Liver (tissue), 9 donors: ENCODE measurements around the gene NTHL1. TPM values are rescaled to one million over a fixed set of nuclear protein-coding genes. Genes with fewer than 3 reads are reported as not detected.

Experiments
- DNase-seq: peaks from one replicate; pipeline ENCODE4 v3.0.0-alpha.2; 2017; ENCODE audit warnings: low spot score
- H3K27ac ChIP-seq, 2 donors: one replicate each; pipeline ENCODE4 v1.7.0; 2013; ENCODE audit warnings: inconsistent platforms in 2 of 2, low read length in 2 of 2, control low read depth in 1 of 2, low read depth in 1 of 2, mild to moderate bottlenecking in 1 of 2
- H3K27me3 ChIP-seq, 4 donors: one replicate each; pipeline versions ENCODE4 v1.6.1 to v1.7.0; 2013; ENCODE audit warnings: low read length in 3 of 4, inconsistent platforms in 1 of 4, mild to moderate bottlenecking in 1 of 4, moderate library complexity in 1 of 4; ENCODE audit not compliant: control insufficient read depth in 4 of 4, insufficient read depth in 4 of 4
- H3K36me3 ChIP-seq, 4 donors: one replicate each; pipeline versions ENCODE4 v1.6.1 to v1.7.0; 2013; ENCODE audit warnings: low read length in 3 of 4, mild to moderate bottlenecking in 3 of 4, low read depth in 1 of 4, moderate library complexity in 1 of 4; ENCODE audit not compliant: control insufficient read depth in 4 of 4, insufficient read depth in 3 of 4
- H3K4me1 ChIP-seq, 4 donors: one replicate each; pipeline versions ENCODE4 v1.6.1 to v1.7.0; 2013; ENCODE audit warnings: low read length in 3 of 4, mild to moderate bottlenecking in 3 of 4, moderate library complexity in 1 of 4; ENCODE audit not compliant: control insufficient read depth in 4 of 4, insufficient read depth in 4 of 4
- H3K4me3 ChIP-seq, 3 donors: one replicate each; pipeline versions ENCODE4 v1.6.1 to v1.7.0; 2013; ENCODE audit warnings: low read length in 3 of 3, control low read depth in 1 of 3, low read depth in 1 of 3, mild to moderate bottlenecking in 1 of 3
- H3K9ac ChIP-seq, 2 donors: one replicate each; pipeline ENCODE4 v1.7.0; 2013; ENCODE audit warnings: low read length in 2 of 2, mild to moderate bottlenecking in 2 of 2, moderate library complexity in 2 of 2, control low read depth in 1 of 2, low read depth in 1 of 2
- H3K9me3 ChIP-seq, 4 donors: one replicate each; pipeline versions ENCODE4 v1.6.1 to v1.7.0; 2013; ENCODE audit warnings: low read length in 3 of 4; ENCODE audit not compliant: control insufficient read depth in 4 of 4
- ATF3 ChIP-seq: IDR thresholded peaks from 2 replicates; pipeline ENCODE4 v1.6.1; 2016; ENCODE audit warnings: antibody characterized with exemption
- CTCF ChIP-seq: fragments of 150-350 bp; IDR thresholded peaks from 2 replicates; pipeline ENCODE4 v1.5.1; 2017; ENCODE audit warnings: improper control_type of control experiment, low read depth, low read length; ENCODE audit not compliant: missing input control
- EGR1 ChIP-seq, 2 donors: IDR thresholded peaks; 2 replicates each; pipeline ENCODE4 v1.6.1; 2016 to 2018; ENCODE audit warnings: antibody characterized with exemption in 2 of 2, low read depth in 2 of 2
- FOXA1 ChIP-seq: IDR thresholded peaks from 2 replicates; pipeline ENCODE4 v1.6.1; 2016; ENCODE audit warnings: antibody characterized with exemption
- FOXA2 ChIP-seq: IDR thresholded peaks from 2 replicates; pipeline ENCODE4 v1.6.1; 2016; ENCODE audit warnings: antibody characterized with exemption
- GABPA ChIP-seq, 2 donors: IDR thresholded peaks in 1 of 2; conservative IDR thresholded peaks in 1 of 2; 2 replicates each; pipeline ENCODE4 v1.6.1; 2016; ENCODE audit warnings: antibody characterized with exemption in 2 of 2, mild to moderate bottlenecking in 1 of 2, moderate library complexity in 1 of 2
- HNF4A ChIP-seq, 2 donors: conservative IDR thresholded peaks; 2 replicates each; pipeline ENCODE4 v1.6.1; 2016; ENCODE audit warnings: antibody characterized with exemption in 2 of 2, mild to moderate bottlenecking in 2 of 2
- HNF4G ChIP-seq: IDR thresholded peaks from 2 replicates; pipeline ENCODE4 v1.6.1; 2016; ENCODE audit warnings: antibody characterized with exemption
- JUND ChIP-seq, 2 donors: IDR thresholded peaks; 2 replicates each; pipeline ENCODE4 v1.6.1; 2016; ENCODE audit warnings: antibody characterized with exemption in 2 of 2
- MAX ChIP-seq: IDR thresholded peaks from 2 replicates; pipeline ENCODE4 v1.6.1; 2016; ENCODE audit warnings: antibody characterized with exemption
- NR2F2 ChIP-seq: IDR thresholded peaks from 2 replicates; pipeline ENCODE4 v1.6.1; 2016; ENCODE audit warnings: antibody characterized with exemption
- RAD21 ChIP-seq, 2 donors: IDR thresholded peaks; 2 replicates each; pipeline ENCODE4 v1.6.1; 2016; ENCODE audit warnings: antibody characterized with exemption in 2 of 2, mild to moderate bottlenecking in 2 of 2
- REST ChIP-seq: IDR thresholded peaks from 2 replicates; pipeline ENCODE4 v1.6.1; 2016; ENCODE audit warnings: antibody characterized with exemption, mild to moderate bottlenecking
- RXRA ChIP-seq, 2 donors: IDR thresholded peaks; 2 replicates each; pipeline ENCODE4 v1.6.1; 2017 to 2018; ENCODE audit warnings: antibody characterized with exemption in 2 of 2, mild to moderate bottlenecking in 1 of 2
- SP1 ChIP-seq: IDR thresholded peaks from 2 replicates; pipeline ENCODE4 v1.6.1; 2018; ENCODE audit warnings: antibody characterized with exemption, mild to moderate bottlenecking
- TAF1 ChIP-seq: conservative IDR thresholded peaks from 2 replicates; pipeline ENCODE4 v1.6.1; 2016; ENCODE audit warnings: antibody characterized with exemption, mild to moderate bottlenecking
- YY1 ChIP-seq: IDR thresholded peaks from 2 replicates; pipeline ENCODE4 v1.6.1; 2016; ENCODE audit warnings: antibody characterized with exemption, mild to moderate bottlenecking
- ZBTB33 ChIP-seq: IDR thresholded peaks from 2 replicates; pipeline ENCODE4 v1.6.1; 2016; ENCODE audit warnings: antibody characterized with exemption
- WGBS: extraction: QIAGEN DNeasy Blood & Tissue Kit; methylation state at CpG from one replicate; pipeline ENCODE4 v1.1.7; 2013; 5-methylcytosine and 5-hydroxymethylcytosine counted together
- polyA plus RNA-seq, 2 donors: library from polyadenylated mRNA; stranded (reverse) in 1 of 2; unstranded in 1 of 2; fragments of 200-250 nt in 1 of 2; fragments of >200 nt in 1 of 2; fragmentation: Nextera tagmentation in 1 of 2; extraction: Ambion mirVana in 1 of 2; gene quantifications; one replicate each; pipeline versions ENCODE4 v1.2.1 to v1.2.3, GENCODE V29; 2013 to 2015
- total RNA-seq, 2 donors: library from RNA; depleted of rRNA; stranded (reverse); fragments of >200 nt; gene quantifications; one replicate each; pipeline ENCODE4 v1.2.3, GENCODE V29; 2014
- donor health status: healthy.
- donor health status: healthy.
- donor health status: healthy.
- donor health status: healthy.
- donor health status: healthy.

The NTHL1 gene
- total and polyA plus RNA-seq, 4 donors, result 10.4 to 166 (median 19.1) TPM

GRCh38 chr16:2036200-2036966 is 11.3 kb downstream of the NTHL1 start:
- peak overlapping the region; percentile 48 to 82 (median 69) for H3K4me3 ChIP-seq
- H3K36me3 ChIP-seq, result peaks cover 0 to 2% (median 0%) of the 10 kb centered on the region in 4 donors
- peaks cover 26 to 88% (median 60%) of the 10 kb centered on the region in 4 donors for H3K4me1 ChIP-seq
- H3K27me3 ChIP-seq, result no peaks in the 10 kb centered on the region
- no peak for DNase-seq
- peak overlapping the region; percentile 48 to 81 for H3K9ac ChIP-seq
- whole genome bisulfite sequencing, result 32% methylated on average over 47 of the region's 47 CpGs
- H3K27ac ChIP-seq, result peak overlapping the region; percentile 91 to 98
- TF ChIP-seq HNF4A (conservative IDR thresholded peaks at IDR 0.05) (no peak), GABPA (IDR thresholded peaks at IDR 0.05 in 1 of 2, conservative IDR thresholded peaks at IDR 0.05 in 1 of 2) (no peak)
- H3K9me3 ChIP-seq, result no peaks in the 10 kb centered on the region

GRCh38 chr16:2035431-2036199 is 12.0 kb downstream of the NTHL1 start:
- H3K27ac ChIP-seq, result peak overlapping the region; percentile 91 to 98
- peak; percentile 35 for TF ChIP-seq FOXA2
- TF ChIP-seq GABPA (IDR thresholded peaks at IDR 0.05 in 1 of 2, conservative IDR thresholded peaks at IDR 0.05 in 1 of 2), result peak in 1 of 2 donors; percentile 53
- peak in 1 of 2 donors; percentile 44 for TF ChIP-seq RAD21 (IDR thresholded peaks at IDR 0.05)
- peak; percentile 43 to 55 for TF ChIP-seq EGR1 (IDR thresholded peaks at IDR 0.05; ENCODE audit: low read depth in 2 of 2)
- no peak for TF ChIP-seq HNF4G
- TF ChIP-seq REST, result peak; percentile 40
- peak; percentile 76 for TF ChIP-seq NR2F2
- peak; percentile 84 for TF ChIP-seq TAF1
- TF ChIP-seq YY1, result peak; percentile 96
- no peak for TF ChIP-seq FOXA1
- peak; percentile 55 for TF ChIP-seq MAX
- TF ChIP-seq ATF3, result no peak
- TF ChIP-seq CTCF, result no peak
- peak; percentile 40 to 68 for TF ChIP-seq HNF4A (conservative IDR thresholded peaks at IDR 0.05)
- peak; percentile 60 for TF ChIP-seq ZBTB33
- no peak for TF ChIP-seq JUND (IDR thresholded peaks at IDR 0.05)
- peak; percentile 79 to 84 for TF ChIP-seq RXRA (IDR thresholded peaks at IDR 0.05)
- TF ChIP-seq SP1, result peak; percentile 78
- H3K36me3 ChIP-seq, result peaks cover 0 to 2% (median 0%) of the 10 kb centered on the region in 4 donors
- WGBS, result 18% methylated on average over 34 of the region's 34 CpGs
- no peak for DNase-seq
- peak overlapping the region; percentile 48 to 82 (median 69) for H3K4me3 ChIP-seq
- peak overlapping the region; percentile 77 to 81 for H3K9ac ChIP-seq
- no peaks in the 10 kb centered on the region for H3K9me3 ChIP-seq
- peaks cover 20 to 87% (median 60%) of the 10 kb centered on the region in 4 donors for H3K4me1 ChIP-seq
- no peaks in the 10 kb centered on the region for H3K27me3 ChIP-seq
